ENCODE results near the gene MAP1LC3A. TPM values are rescaled to one million over a fixed set of nuclear protein-coding genes. Genes with fewer than 3 reads are reported as not detected.

MAP1LC3A gene
- total RNA-seq, 1 experiment from 2014 or later = 59.8 TPM

DNA sequence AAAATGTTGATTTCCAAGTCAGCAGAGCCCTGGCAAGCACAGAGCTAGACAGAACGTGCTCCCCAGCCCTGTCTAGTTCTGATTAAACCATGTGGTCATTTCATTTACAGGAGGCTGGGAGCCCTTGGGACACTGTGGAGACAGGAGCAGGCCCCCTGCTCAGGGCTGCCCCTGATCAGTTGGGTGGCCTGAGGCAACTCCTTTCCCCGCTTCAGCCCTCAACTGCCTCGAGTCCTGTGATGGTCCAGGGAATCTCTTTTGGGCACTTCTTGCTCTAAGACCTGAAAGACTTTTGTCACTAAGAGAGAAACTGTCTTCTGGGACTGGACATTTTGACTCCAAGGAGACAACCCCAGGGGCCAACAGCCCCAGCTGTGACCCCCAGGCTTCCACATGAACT, 28.8 kb upstream of the MAP1LC3A start:
- DNase-seq (ENCODE audit: low read depth) = no peak

DNA sequence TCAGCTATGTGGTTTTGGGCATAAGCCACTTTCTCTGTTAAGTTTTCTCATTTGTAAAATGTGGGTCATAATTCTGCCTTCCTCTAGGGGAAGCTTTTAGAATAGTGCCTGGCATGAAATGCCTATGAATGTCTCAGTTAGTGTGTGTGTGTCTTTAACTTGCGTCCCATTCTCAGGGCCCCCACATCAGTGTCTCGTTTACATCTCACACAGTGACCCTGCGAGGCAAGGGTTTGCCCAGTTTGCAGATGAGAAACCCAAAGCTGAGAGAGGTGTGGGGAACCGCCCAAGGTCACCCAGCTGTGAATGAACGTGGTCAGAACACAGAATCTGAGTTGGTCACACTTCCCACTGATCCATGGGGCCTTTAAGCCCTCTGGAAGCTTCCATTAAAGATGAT, 28.2 kb upstream of the MAP1LC3A start:
- no peak for DNase-seq (ENCODE audit: low read depth)

DNA sequence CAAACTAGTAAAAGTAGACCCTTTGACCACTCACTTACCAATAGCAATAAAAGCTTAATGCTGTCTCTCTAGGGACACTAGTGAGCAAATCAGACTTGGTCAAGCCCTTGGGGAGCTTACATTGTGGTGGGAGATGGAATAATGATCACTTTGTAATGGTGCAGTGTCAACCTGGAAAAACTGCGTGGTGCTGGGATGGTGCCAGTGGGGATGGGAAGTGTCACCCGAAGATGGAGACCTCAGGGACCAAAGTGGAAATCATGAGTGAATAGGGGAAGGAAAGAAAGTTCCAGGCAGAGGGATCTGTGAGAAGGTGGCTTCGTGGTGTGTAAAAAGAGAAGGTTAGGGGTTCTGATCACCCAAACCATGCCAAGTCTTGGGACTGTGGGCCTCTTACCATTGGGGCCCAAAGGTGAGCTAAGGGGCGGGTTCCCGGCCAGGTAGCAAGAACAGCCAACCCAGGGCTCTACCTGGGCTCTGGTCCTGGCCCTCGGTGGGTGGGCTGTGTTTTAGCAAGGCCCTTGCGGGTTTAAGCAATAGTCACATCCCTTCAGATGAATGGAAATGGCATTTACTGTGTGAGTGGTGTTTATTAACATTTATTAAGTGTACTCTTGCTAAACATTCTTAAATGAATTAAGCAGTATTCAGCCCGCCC, 26.8 kb upstream of the MAP1LC3A start:
- DNase-seq (ENCODE audit: low read depth) = no peak

DNA sequence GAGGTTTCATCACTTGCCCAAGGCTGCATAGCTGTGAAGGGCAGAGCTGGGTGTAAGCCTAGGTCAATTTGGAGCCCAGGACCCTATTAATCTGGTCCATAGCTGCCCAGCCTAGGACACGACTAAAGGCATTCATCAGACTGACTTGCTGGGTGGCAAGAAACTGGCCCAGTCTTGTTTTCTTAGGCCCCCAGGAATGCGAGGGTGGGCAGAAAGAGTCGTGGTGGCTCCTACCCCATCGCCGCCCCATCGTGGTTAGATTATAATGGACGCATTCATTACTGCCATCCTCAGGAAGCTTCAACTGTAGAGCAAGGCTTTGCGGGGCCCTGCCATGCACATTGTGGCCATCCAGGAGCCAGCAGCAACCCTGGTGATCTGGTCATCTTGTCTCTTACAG, 26.2 kb upstream of the MAP1LC3A start:
- DNase-seq (ENCODE audit: low read depth) = no peak

DNA sequence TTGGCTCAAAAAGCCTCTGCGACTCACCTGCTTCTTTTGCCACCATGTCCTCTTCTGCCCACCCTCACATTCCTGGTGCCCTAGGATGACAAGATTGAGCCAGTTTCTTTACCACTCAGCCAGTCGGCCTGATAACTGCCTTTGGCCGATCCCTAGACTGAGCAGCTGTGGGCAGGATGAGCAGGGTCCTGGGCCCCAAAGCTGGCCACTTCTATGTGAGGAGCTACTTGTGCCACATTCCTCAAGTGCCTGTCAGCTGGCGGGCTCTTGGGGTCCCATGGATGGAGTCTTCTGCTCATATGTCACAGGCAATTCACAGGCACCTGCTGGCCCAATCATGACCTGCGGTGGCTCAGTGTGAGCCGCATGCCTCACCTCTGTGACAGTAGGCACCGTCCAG, 25.8 kb upstream of the MAP1LC3A start:
- DNase-seq (ENCODE audit: low read depth) = no peak

DNA sequence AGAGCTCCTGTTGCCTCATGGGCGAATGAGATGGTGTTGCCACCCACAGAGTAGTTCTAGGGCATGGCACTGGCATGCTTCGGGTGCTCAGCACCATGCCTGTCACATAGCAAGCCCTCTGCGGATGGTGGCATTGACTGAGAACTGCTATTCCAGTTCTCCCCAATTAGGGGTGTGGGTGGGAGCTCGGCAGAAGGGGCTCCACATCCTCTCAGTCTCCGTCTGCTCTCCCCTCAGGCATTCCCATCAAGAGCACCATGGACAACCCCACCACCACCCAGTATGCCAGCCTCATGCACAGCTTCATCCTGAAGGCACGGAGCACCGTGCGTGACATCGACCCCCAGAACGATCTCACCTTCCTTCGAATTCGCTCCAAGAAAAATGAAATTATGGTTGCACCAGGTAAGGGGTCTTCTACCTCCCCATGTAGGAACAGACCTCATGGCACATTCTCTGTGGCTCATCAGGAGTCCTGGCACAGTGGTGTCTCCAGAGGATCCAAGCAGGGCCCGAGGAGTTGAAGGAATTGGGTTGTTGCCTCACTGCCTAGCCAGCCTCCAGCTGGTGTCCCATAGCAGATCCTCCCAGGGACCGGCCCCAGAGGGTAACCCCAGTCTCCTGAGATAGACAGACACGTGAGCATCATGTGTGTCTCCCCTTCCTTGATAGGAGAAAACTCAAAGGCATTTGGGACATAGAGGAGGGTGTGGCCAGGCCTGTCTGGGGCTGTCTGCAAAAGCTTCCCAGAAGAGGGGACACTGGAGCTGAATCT, 23.9 kb upstream of the MAP1LC3A start:
- no peak for DNase-seq (ENCODE audit: low read depth)

DNA sequence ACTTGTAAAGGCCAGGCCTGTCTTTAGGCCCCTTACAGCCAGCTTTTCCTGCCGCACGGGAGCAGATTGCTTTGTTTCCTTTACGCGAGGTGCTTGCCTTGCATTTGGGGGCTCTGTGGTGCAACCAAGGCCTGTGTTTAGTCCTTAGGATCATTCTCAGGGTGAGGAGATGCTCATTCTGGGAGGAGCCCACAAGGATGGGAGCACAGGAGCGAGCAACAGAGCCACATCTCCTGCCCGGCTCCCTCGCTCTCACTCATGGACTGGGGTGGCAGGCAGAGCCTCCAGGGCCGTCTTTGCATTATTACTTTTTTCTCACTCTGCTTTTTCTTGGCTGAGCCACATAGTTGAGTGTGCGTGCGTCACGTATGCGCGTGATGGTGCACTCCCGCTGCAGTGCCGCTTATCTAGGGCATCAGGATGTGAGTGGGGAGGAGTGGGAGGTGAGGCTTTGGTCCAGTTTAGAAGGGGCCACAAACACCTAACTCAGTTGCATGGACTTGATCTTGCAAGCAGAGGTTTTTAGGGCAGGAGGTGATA, 23.1 kb upstream of the MAP1LC3A start:
- no peak for DNase-seq (ENCODE audit: low read depth)

DNA sequence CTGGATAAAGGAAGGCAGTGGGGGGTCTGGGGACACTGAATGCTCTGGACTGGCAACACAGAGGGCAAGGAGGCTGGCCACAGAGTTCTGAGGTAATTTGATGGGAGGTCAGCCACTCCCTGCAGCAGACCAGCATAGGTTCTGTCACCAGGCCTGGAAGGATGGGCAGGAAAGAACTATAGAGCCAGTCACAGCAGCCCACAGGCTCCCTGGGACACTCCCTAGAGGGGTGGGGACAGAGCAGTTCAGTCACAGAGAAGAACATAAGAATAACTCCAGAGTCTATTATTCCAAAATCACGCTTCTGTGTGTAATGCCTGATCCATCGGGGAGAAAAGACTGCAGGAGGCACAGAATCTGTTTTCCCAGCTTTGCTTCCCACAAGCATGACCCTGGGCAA, 22.7 kb upstream of the MAP1LC3A start:
- no peak for DNase-seq (ENCODE audit: low read depth)

DNA sequence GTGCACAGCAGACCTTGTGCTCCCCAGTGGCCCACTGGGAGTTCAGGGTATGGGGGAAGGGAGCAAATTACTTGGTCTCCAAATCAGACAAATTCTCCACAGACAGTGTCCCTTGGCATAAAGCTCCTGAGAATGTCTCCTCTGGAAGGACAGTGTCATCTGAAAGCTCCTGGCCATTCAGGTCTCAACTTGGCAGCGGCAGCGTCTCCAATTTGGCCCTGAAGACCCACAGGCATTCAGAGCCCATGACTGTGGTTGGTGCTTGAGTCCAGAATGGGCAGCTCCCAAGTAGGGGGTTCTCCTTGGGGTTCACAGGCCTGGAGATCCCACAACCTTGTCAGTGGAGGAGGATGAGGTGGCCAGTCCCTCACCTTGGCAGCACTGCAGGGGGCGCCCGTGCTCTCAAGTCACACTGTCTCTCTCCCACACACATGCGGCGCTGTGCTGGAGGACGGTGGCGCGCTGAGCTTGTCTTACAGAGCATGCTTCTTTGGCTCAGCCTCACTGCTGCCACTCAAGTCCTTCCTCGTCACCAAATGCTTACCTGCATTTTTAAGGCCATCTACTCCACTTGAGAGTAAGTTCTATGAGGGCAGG, 21.6 kb upstream of the MAP1LC3A start:
- no peak for DNase-seq (ENCODE audit: low read depth)

DNA sequence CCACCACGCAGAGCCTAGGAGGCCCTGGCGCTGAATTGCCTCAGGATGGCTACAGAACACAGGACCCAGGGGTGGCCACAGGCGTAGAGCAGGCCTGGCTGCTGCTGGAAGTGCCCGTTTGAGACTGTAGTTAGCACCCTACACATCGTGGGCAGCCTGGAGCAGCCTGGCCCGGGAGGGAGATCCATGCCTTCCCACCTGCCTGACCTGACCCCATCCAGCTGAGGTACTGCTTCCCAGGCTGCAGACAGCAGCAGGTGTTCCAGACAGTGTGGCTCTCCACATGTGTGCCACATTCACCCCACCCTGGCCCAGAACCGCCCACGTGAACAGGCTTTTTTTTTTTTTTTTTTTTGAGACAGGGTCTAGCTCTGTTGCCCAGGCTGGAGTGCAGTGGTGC, 20.9 kb upstream of the MAP1LC3A start:
- DNase-seq (ENCODE audit: low read depth) = no peak

DNA sequence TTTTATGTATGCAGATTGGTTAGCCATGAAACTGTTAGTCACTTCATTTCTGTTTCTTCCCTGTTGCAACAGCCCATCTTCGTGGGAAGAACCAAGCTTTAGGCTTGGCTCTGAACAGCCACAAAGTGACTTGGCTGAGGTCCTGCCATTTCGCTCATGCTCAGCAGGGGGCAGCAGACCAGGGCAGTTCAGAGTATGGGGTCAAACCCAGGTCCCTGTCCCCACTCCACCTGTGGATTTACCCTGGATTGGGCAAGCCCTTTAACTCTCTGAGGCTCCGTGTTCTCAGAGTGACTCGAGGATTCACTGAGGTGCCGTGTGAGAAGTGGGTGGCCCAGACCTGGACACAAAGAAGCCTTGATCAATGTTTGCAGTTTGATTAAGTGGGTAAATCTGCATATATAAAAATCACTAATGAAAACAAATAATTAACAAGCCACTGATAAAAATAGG, 19.8 kb upstream of the MAP1LC3A start:
- DNase-seq (ENCODE audit: low read depth) = peak; percentile 30

DNA sequence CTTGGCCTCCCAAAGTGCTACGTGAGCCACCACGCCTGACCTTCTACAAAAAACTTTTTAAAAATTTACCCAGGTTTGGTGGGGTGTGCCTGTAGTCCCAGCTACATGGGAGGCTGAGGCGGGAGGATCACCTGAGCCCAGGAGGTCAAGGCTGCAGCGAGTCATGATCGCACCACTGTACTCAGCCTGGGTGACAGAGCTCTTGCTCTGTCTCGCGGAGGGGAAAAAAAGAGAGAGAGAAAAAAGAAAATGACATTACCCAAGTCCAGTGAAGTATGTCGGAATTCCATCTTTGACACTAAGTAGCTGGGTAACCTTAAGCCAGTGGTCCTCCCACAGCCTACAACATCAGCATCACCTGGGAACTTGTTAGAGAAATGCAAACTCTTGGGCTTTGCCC, 18.8 kb upstream of the MAP1LC3A start:
- no peak for DNase-seq (ENCODE audit: low read depth)

DNA sequence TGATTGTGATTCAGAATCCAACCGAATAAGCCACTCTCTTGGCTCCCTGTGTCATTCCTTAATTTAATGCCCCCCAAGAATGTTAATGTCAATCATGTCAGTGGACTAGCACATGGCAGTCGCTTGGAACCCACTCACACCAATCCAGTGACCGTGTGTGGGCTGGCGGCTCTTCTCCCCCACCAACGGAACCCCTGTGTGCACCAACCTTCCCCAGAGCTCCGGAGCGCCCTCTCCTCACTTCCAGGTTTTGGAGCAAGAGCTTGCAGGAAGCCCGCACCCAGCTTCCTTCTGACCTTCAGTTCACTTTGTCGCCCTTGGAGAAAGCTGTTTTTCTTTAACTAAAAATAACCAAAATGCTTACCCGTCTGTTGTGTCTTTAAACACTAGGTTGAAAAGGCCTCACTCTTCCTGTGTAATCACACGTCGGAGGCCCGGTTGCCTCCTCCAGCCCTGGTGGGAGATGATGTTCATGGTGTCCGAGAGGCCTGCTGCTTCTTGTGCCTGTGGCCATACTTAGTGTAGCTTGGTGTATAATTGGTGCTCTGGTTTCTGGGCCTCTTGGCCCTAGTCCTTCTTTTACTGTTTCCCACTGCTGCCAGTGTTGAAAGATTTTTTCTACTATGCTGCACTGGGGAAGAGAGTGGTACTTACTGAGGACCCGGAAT, 17.8 kb upstream of the MAP1LC3A start:
- no peak for DNase-seq (ENCODE audit: low read depth)

DNA sequence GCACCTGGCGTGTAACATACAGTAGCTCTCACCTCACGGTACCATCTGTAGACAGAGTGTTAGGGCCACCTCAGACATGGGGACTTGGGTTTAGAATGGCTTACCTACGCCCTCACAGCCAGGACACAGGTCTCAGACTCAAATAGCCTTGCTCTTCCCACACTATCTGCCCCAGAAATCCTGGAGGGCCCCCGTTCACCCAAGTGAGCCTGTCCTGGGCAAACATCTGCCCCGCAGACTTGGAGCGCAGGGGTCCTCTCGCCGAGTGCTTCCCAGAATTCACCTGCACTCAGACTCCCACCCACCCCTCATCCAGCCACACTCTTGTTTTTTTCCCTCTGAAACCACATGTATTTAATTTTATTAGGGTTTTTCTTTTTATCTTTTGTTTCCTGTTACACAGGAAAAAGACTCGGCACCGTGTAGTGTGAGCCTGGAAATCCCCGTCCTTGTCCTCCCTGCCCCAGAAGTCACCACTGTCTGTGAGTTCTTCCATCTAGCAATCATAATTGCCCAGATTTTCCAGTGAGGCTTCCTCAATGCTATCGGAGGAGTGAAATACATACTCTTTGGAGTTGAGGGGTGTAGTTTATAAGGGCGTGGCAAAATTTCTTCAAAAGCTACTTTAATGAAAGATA, 17.1 kb upstream of the MAP1LC3A start:
- no peak for DNase-seq (ENCODE audit: low read depth)

DNA sequence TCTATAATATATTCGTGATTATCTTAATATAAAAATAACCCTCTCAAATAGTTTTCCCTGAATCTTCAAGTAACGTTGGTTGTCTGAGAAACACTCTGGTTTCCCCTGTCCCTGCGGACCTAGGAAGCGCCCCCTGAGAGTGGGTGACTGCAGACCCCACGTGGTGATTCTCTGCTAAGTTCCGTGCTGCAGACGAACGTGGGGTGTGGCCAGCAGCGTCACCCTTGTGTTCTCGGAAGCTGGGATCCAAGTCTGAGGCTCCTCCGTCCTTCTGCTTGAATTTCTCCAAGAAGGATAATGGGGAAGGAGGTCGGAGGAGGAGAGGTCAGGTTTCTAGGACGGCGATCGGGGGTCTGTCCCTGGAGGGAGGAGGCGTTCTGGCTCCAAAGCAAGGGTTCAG, 16.6 kb upstream of the MAP1LC3A start:
- DNase-seq (ENCODE audit: low read depth) = no peak

DNA sequence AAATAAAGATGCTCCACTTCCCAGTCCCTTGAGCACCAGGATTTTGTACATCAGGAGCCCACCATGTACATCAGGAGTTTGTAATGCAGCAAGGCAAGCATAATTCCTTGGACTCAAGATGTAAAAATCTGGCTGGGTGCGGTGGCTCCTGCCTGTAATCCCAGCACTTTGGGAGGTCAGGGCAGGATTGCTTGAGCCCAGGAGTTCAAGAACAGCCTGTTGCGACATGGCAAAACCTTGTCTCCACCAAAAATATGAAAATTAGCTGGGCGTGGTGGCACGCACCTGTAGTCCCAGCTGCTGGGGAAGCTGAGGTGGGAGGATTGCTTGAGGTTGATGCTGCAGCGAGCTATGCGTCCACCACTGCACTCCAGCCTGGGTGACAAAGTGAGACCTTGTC, 16.1 kb upstream of the MAP1LC3A start:
- no peak for DNase-seq (ENCODE audit: low read depth)

DNA sequence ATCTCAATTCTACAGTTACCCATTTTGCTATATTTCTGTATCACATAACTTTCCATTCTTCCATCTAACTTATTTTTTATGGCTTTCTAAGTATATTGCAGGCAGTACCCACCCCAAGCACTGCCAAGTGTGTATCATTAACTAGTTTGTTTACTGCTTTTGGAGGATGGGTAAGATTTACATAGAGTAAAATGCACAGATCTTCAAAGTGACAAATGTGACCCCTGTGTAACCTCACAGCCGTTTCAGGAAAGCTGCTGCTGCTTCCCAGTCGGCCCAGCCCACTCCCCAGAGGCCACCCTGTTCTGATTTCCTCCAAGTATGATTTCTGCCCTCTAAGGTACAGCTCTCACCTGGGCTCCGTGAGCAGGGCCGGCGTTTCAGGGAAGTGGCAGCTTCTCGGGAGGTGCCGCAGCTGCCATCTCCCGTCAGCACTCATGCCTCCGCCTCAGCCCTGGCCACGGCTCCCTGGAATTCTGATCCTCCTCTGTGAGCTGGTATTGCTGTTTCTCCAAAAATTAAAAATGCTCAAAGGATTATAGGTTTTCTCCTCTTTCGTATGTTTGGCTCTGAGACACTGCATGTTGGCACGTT, 15.0 kb upstream of the MAP1LC3A start:
- DNase-seq (ENCODE audit: low read depth) = no peak

DNA sequence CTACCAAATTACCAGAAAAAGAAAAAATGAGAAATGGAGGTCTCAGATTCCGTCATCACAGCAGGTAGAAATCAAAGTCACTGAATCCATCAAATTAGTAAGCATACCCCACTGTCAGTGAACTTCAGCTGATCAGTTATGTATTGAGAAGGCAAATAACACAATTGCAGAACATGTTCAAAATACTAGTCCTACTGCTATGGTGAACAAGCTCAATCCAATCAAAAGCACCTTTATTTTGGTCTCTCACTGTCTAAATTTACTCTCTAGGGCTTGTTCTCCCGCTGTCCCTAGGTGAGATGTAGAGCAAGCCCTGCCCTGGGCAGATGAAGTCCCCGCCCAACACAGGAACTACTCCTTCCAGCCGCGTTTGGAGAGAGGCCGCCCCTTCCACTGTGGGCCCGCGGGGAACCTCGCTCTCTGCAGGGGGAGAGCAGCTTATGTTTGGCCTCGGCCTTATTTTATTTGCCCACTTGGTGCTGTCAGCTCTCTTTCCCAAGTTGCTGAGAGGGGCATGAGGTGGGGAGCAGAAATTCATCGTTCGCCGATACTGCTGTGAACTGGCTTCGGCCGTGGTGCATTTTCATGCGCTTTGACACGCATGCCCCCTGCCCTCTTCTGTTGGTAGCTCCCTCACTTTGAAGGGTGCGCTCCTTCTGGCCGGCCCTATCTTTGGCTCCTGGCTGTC, 14.3 kb upstream of the MAP1LC3A start:
- no peak for DNase-seq (ENCODE audit: low read depth)

DNA sequence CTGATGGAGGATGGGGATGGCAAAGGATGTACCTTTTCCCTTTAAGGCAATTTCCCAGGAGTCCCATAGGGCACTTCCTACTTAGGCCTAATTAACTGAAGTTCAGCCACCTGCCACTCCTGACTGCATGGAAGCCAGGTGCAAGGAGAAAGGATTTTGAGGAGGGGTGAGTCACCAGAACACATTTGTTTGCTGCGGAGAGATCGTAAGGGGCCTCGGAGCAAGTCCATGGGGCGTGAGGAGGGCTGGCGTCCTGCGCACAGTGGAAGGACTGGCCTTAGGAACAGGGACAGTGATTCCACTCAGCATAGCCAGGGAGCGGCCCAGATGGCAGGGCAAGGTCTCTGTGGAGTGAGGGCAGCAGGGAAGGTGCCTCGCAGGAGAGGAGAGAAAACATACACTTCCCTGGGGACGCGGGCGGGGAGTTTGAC, 11.8 kb upstream of the MAP1LC3A start:
- DNase-seq (ENCODE audit: low read depth) = no peak

DNA sequence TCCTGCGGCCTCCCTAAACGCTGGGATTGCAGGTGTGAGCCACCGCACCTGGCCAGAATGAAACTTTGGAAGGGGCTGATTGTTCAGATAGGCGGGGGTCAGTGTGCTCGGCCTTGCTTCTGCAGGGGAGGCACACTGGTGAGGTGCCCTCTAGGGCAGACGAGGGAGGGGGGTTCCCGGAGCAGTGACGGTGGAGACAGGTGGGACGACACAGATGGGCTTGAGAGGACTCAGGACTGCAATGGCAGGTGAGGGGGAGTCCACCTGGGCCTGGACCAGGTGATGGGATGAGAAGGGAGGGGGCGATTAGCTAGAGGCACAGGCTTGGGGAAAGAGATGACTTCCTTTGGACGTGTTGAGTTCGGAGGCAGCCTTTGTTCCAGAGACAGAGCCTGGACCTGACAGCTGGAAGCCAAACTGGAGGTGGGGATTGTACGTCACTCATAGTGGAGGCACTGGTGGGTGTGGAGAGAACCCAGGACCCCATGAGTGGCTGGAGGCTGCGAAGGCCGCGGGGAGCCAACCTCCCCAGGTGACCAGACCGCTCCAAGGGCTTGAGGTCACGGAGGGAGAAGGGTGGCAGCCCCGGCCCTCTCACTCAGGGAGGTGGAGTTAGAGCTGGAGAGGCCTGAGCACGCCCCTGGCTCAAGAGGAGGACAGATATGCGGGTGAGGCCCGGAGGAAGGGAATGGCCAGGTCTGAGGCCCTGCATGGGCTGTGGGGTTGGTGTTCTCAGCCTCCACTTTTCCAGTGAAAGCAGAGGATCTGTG, 10.5 kb upstream of the MAP1LC3A start:
- DNase-seq (ENCODE audit: low read depth) = no peak
